CD14-positive monocyte (primary cell): Measurements from ENCODE around the gene TTLL8. TPM values are rescaled to one million over a fixed set of nuclear protein-coding genes. Genes with fewer than 3 reads are reported as not detected.

Source experiments
- DNase-seq, 3 donors: peaks; one replicate each; pipeline ENCODE4 v3.0.0-alpha.2; 2011 to 2022
- H2AFZ ChIP-seq: 2 replicates; pipeline ENCODE4 v1.6.0; 2012; ENCODE audit warnings: mild to moderate bottlenecking, low read depth, low read length, inconsistent platforms; ENCODE audit not compliant: insufficient read depth, poor library complexity, severe bottlenecking
- H3K27ac ChIP-seq, 2 donors: 1 replicate in 1 of 2; 2 replicates in 1 of 2; pipeline ENCODE4 v1.5.1; 2012 to 2013; ENCODE audit warnings: low read length in 2 of 2, control low read depth in 1 of 2, inconsistent platforms in 1 of 2, low read depth in 1 of 2, mild to moderate bottlenecking in 1 of 2
- H3K27me3 ChIP-seq, 2 donors: one replicate each; pipeline versions ENCODE4 v1.6.0 to v1.6.1; 2011 to 2013; ENCODE audit warnings: low read length in 2 of 2; ENCODE audit not compliant: control insufficient read depth in 2 of 2, insufficient read depth in 2 of 2
- H3K36me3 ChIP-seq, 2 donors: replicated peaks in 1 of 2; 1 replicate in 1 of 2; 2 replicates in 1 of 2; pipeline versions ENCODE4 v1.5.1 to v1.6.1; 2012 to 2013; ENCODE audit warnings: low read length in 2 of 2, control low read depth in 1 of 2, inconsistent platforms in 1 of 2, mild to moderate bottlenecking in 1 of 2; ENCODE audit not compliant: insufficient read depth in 2 of 2, control insufficient read depth in 1 of 2
- H3K4me1 ChIP-seq, 2 donors: 1 replicate in 1 of 2; 2 replicates in 1 of 2; pipeline versions ENCODE4 v1.5.1 to v1.6.1; 2012 to 2013; ENCODE audit warnings: low read length in 2 of 2, control low read depth in 1 of 2, inconsistent platforms in 1 of 2, mild to moderate bottlenecking in 1 of 2, moderate library complexity in 1 of 2; ENCODE audit not compliant: insufficient read depth in 2 of 2, control insufficient read depth in 1 of 2
- H3K4me2 ChIP-seq: replicated peaks from 2 replicates; pipeline ENCODE3; 2012; ENCODE audit warnings: low read length, moderate library complexity, mild to moderate bottlenecking; ENCODE audit not compliant: poor library complexity, severe bottlenecking; ENCODE audit errors: extremely low read depth
- H3K4me3 ChIP-seq, 3 experiments: fragments of 200-600 bp in 1 of 3; sonication (generic) in 1 of 3; replicated peaks in 1 of 3; 1 replicate in 2 of 3; 2 replicates in 1 of 3; pipeline ENCODE4 v1.5.1; 2011 to 2013; ENCODE audit warnings: low read length in 3 of 3, mild to moderate bottlenecking in 3 of 3, control low read depth in 2 of 3, low read depth in 2 of 3, inconsistent platforms in 1 of 3, moderate library complexity in 1 of 3
- H3K79me2 ChIP-seq: 2 replicates; pipeline ENCODE4 v1.6.0; 2012; ENCODE audit warnings: mild to moderate bottlenecking, control low read depth, inconsistent platforms, low read length, moderate library complexity; ENCODE audit not compliant: insufficient read depth
- H3K9ac ChIP-seq: 2 replicates; pipeline ENCODE4 v1.6.0; 2017; ENCODE audit warnings: low read length, mild to moderate bottlenecking; ENCODE audit not compliant: insufficient read depth, poor library complexity, severe bottlenecking
- H3K9me3 ChIP-seq, 2 donors: replicated peaks in 1 of 2; 1 replicate in 1 of 2; 2 replicates in 1 of 2; pipeline versions ENCODE4 v1.5.1 to v1.6.1; 2012 to 2013; ENCODE audit warnings: low read length in 2 of 2, control low read depth in 1 of 2; ENCODE audit not compliant: control insufficient read depth in 1 of 2, insufficient read depth in 1 of 2
- H4K20me1 ChIP-seq: 2 replicates; pipeline ENCODE4 v1.6.0; 2012; ENCODE audit warnings: mild to moderate bottlenecking, low read length, control low read depth, moderate library complexity; ENCODE audit not compliant: insufficient read depth
- H3K27ac Mint-ChIP-seq, 7 donors: one replicate each; pipeline ENCODE4 v1.8.0; 2020; ENCODE audit warnings: mild to moderate bottlenecking in 7 of 7, mixed read lengths in 7 of 7, moderate library complexity in 6 of 7, inconsistent platforms in 2 of 7
- H3K27me3 Mint-ChIP-seq, 3 donors: one replicate each; pipeline ENCODE4 v1.8.0; 2021 to 2022; ENCODE audit warnings: low read depth in 3 of 3, mild to moderate bottlenecking in 3 of 3, mixed read lengths in 3 of 3, moderate library complexity in 3 of 3, inconsistent platforms in 1 of 3
- H3K36me3 Mint-ChIP-seq, 2 donors: one replicate each; pipeline ENCODE4 v1.8.0; 2020; ENCODE audit warnings: mixed read lengths in 2 of 2, inconsistent platforms in 1 of 2, mild to moderate bottlenecking in 1 of 2
- H3K4me1 Mint-ChIP-seq: one replicate; pipeline ENCODE4 v1.8.0; 2020; ENCODE audit warnings: mild to moderate bottlenecking, mixed read lengths
- H3K4me3 Mint-ChIP-seq, 2 donors: one replicate each; pipeline ENCODE4 v1.8.0; 2020; ENCODE audit warnings: mild to moderate bottlenecking in 2 of 2, mixed read lengths in 2 of 2, moderate library complexity in 1 of 2
- H3K9me3 Mint-ChIP-seq, 7 donors: one replicate each; pipeline ENCODE4 v1.8.0; 2020 to 2022; ENCODE audit warnings: mixed read lengths in 7 of 7, mild to moderate bottlenecking in 6 of 7, moderate library complexity in 6 of 7, inconsistent platforms in 2 of 7
- WGBS: methylation state at CpG from one replicate; pipeline ENCODE4 v1.1.5; 2013; ENCODE audit warnings: missing lambda C conversion rate; ENCODE audit not compliant: insufficient coverage; 5-methylcytosine and 5-hydroxymethylcytosine counted together
- intact Hi-C, 2 donors: fragments of 100-400 bp; cut with micrococcal nuclease; formaldehyde crosslinking; loops; one replicate each; pipeline versions ENCODE4 v1.15.0 to v1.15.1; 2023
- polyA plus RNA-seq, 3 donors: library from polyadenylated mRNA; depleted of rRNA in 1 of 3; unstranded in 2 of 3; stranded (reverse) in 1 of 3; fragments of 300-500 nt in 2 of 3; fragments of >200 nt in 1 of 3; fragmentation: Illumina TruSeq in 2 of 3; gene quantifications; 1 replicate in 2 of 3; 2 replicates in 1 of 3; pipeline ENCODE4 v1.2.3, GENCODE V29; 2012 to 2021
- TF ChIP-seq, protein P1 (sequence below): fragments of 200-600 bp; IDR thresholded peaks from one replicate; pipeline ENCODE4 v1.8.0; 2022; ENCODE audit warnings: antibody characterized with exemption, mild to moderate bottlenecking

The TTLL8 gene
- polyA plus RNA-seq, 3 donors: not detected

- H3K4me3 ChIP-seq: no peak overlapping the region
- no peak overlapping the region for H3K27ac ChIP-seq
- no peak overlapping the region for H3K4me3 Mint-ChIP-seq
- H2AFZ ChIP-seq: no peak overlapping the region
- peaks cover 15 to 18% of the 10 kb centered on the region in 2 donors for H3K36me3 Mint-ChIP-seq
- DNase-seq: no peak
- WGBS: 96% methylated on average over 13 of the region's 13 CpGs
- no peaks in the 10 kb centered on the region for H3K9me3 ChIP-seq
- peaks cover 9% of the 10 kb centered on the region for H3K4me1 Mint-ChIP-seq
- no peaks in the 10 kb centered on the region for H3K9me3 Mint-ChIP-seq
- no peaks in the 10 kb centered on the region for H3K36me3 ChIP-seq
- no peak overlapping the region for H3K27ac Mint-ChIP-seq
- H3K4me1 ChIP-seq: peaks cover 0 to 16% of the 10 kb centered on the region in 2 donors
- peaks cover 0 to 2% (median 0%) of the 10 kb centered on the region in 3 donors for H3K27me3 Mint-ChIP-seq
- no peak overlapping the region for H3K9ac ChIP-seq
- H3K4me2 ChIP-seq: no peak overlapping the region
- no peaks in the 10 kb centered on the region for H4K20me1 ChIP-seq
- TF ChIP-seq, protein P1, sequence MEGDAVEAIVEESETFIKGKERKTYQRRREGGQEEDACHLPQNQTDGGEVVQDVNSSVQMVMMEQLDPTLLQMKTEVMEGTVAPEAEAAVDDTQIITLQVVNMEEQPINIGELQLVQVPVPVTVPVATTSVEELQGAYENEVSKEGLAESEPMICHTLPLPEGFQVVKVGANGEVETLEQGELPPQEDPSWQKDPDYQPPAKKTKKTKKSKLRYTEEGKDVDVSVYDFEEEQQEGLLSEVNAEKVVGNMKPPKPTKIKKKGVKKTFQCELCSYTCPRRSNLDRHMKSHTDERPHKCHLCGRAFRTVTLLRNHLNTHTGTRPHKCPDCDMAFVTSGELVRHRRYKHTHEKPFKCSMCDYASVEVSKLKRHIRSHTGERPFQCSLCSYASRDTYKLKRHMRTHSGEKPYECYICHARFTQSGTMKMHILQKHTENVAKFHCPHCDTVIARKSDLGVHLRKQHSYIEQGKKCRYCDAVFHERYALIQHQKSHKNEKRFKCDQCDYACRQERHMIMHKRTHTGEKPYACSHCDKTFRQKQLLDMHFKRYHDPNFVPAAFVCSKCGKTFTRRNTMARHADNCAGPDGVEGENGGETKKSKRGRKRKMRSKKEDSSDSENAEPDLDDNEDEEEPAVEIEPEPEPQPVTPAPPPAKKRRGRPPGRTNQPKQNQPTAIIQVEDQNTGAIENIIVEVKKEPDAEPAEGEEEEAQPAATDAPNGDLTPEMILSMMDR: no peak
- H3K79me2 ChIP-seq: peaks cover 6% of the 10 kb centered on the region
- H3K27me3 ChIP-seq: no peaks in the 10 kb centered on the region
- intact Hi-C loops: no loop called here
These were observed 22.0 kb upstream of the TTLL8 start for GRCh38 chr22:50080077-50080465.

GRCh38 chr22:50078761-50079160 is 20.7 kb upstream of the TTLL8 start:
- DNase-seq: no peak
- Mint-ChIP-seq H3K9me3 (no peaks in the 10 kb centered on the region), H3K36me3 (peaks cover 15 to 18% of the 10 kb centered on the region in 2 donors), H3K4me1 (peaks cover 9% of the 10 kb centered on the region), H3K27me3 (peaks cover 0 to 2% (median 0%) of the 10 kb centered on the region in 3 donors), H3K27ac (peak overlapping the region in 1 of 7 donors; percentile 30), H3K4me3 (no peak overlapping the region)
- no peaks in the 10 kb centered on the region for H3K36me3 ChIP-seq
- TF ChIP-seq, protein P1: no peak
- no peak overlapping the region for H3K4me2 ChIP-seq
- no peaks in the 10 kb centered on the region for H3K79me2 ChIP-seq
- WGBS: 82% methylated on average over 7 of the region's 9 CpGs
- no peaks in the 10 kb centered on the region for H3K9me3 ChIP-seq
- peaks cover 0 to 3% of the 10 kb centered on the region in 2 donors for H3K4me1 ChIP-seq
- no peak overlapping the region for H3K9ac ChIP-seq
- intact Hi-C loops: no loop called here
- H2AFZ ChIP-seq: no peak overlapping the region
- H4K20me1 ChIP-seq: no peaks in the 10 kb centered on the region
- no peak overlapping the region for H3K27ac ChIP-seq
- H3K27me3 ChIP-seq: no peaks in the 10 kb centered on the region
- no peak overlapping the region for H3K4me3 ChIP-seq
